Heart left ventricle (tissue), 16 donors: ENCODE measurements around the gene SIGLEC15. TPM values are rescaled to one million over a fixed set of nuclear protein-coding genes. Genes with fewer than 3 reads are reported as not detected.

Source experiments
- ATAC-seq, 4 donors: fragments of 200-7000 bp; cut with Tn5 transposase; one replicate each; pipeline ENCODE4 v1.9.1; 2020 to 2022; ENCODE audit warnings: moderate library complexity in 4 of 4, mild to moderate bottlenecking in 3 of 4, moderate number of reproducible peaks in 1 of 4
- DNase-seq, 5 donors: peaks; one replicate each; pipeline ENCODE4 v3.0.0-alpha.2; 2020
- H3K27ac ChIP-seq, 12 donors: fragments of 200-600 bp; sonication (generic) in 4 of 12; one replicate each; pipeline versions ENCODE4 v1.5.0 to v1.8.0; 2016 to 2022; ENCODE audit warnings: mild to moderate bottlenecking in 2 of 12
- H3K27me3 ChIP-seq, 9 donors: fragments of 200-600 bp; sonication (generic) in 2 of 9; one replicate each; pipeline versions ENCODE4 v1.5.1 to v1.8.0; 2016 to 2022; ENCODE audit warnings: mild to moderate bottlenecking in 3 of 9
- H3K36me3 ChIP-seq, 9 donors: fragments of 200-600 bp; sonication (generic) in 2 of 9; one replicate each; pipeline versions ENCODE4 v1.5.0 to v1.8.0; 2018 to 2022; ENCODE audit warnings: mild to moderate bottlenecking in 2 of 9
- H3K4me1 ChIP-seq, 12 donors: fragments of 200-600 bp; sonication (generic) in 4 of 12; one replicate each; pipeline versions ENCODE4 v1.5.0 to v1.8.0; 2016 to 2022; ENCODE audit warnings: mild to moderate bottlenecking in 3 of 12
- H3K4me3 ChIP-seq, 12 donors: fragments of 200-600 bp; sonication (generic) in 4 of 12; one replicate each; pipeline versions ENCODE4 v1.5.0 to v1.8.0; 2017 to 2022; ENCODE audit warnings: mild to moderate bottlenecking in 9 of 12, moderate library complexity in 4 of 12
- H3K9me3 ChIP-seq, 12 donors: fragments of 200-600 bp; sonication (generic) in 4 of 12; one replicate each; pipeline versions ENCODE4 v1.5.0 to v1.8.0; 2016 to 2022; ENCODE audit warnings: mild to moderate bottlenecking in 1 of 12
- CTCF ChIP-seq, 12 donors: fragments of 200-600 bp; sonication (generic) in 4 of 12; IDR thresholded peaks; one replicate each; pipeline versions ENCODE4 v1.5.0 to v1.8.0; 2018 to 2022; ENCODE audit warnings: antibody characterized with exemption in 12 of 12, mild to moderate bottlenecking in 5 of 12
- POLR2A ChIP-seq, 2 donors: fragments of 450-650 bp; IDR thresholded peaks; one replicate each; pipeline ENCODE4 v1.6.1; 2017; ENCODE audit warnings: antibody characterized with exemption in 2 of 2, mild to moderate bottlenecking in 2 of 2, moderate library complexity in 2 of 2
- WGBS, 4 donors: extraction: QIAGEN DNeasy Blood & Tissue Kit in 2 of 4; methylation state at CpG; one replicate each; pipeline versions ENCODE4 v1.1.5 to v1.1.7; 2013 to 2018; 5-methylcytosine and 5-hydroxymethylcytosine counted together
- intact Hi-C, 10 donors: fragments of 100-400 bp; cut with DNase I; formaldehyde crosslinking; loops; one replicate each; pipeline versions ENCODE4 v1.11.1 to v1.14.2; 2022
- polyA plus RNA-seq, 2 donors: library from polyadenylated mRNA; stranded (reverse); fragments of 200-250 nt; gene quantifications; one replicate each; pipeline ENCODE4 v1.2.3, GENCODE V29; 2013
- total RNA-seq, 9 donors: library from RNA; depleted of rRNA in 2 of 9; stranded (reverse); fragments of >200 nt in 2 of 9; fragmentation: NEBNext Ultra II Directional in 3 of 9; extraction: Animal tissue kit (Norgen Biotek cat#: 25700) in 3 of 9; gene quantifications; one replicate each; pipeline versions ENCODE4 v1.1.0 to v1.2.4, GENCODE V29; 2016 to 2023
- donor health status: ischemic (EF 13 %, LVEDD 7.1; RV severe dilation, severe dysfunction).
- donor health status: healthy with polysubstance abuse.
- donor health status: DM: no; HTN: yes; CAD: no.
- donor health status: DM: no; HTN: no; CAD: no.
- donor health status: ischemic (EF 25% LVEDD 6.9; RV normal size, moderate dysfunction).
- donor health status: ischemic (EF 25% LVEDD 5.7; RV mildly dilated, moderate dysfunction).
- donor health status: healthy.
- donor health status: DM: yes; HTN: yes; CAD: no.
- donor health status: ischemic (EF 35%, LVEDD 5.7; RV mildly dilated, moderate dysfunction).
- donor health status: nonischemic (EF 11% LVEDD 7.7; RV severe dilation, severe dysfunction).
- donor health status: DM: yes; HTN: yes; CAD: no.
- donor health status: PGD.
- donor health status: ischemic (EF 29% LVEDD 5.4; RV normal size, mild dysfunction).
- donor health status: nonischemic (EF 23%, LVEDD 6.1; RV moderate dilation, normal function).

SIGLEC15 gene
- total and polyA plus RNA-seq, 11 donors: 0.08 to 0.77 (median 0.38) TPM; not detected in 4

GRCh38 chr18:45880876-45881558 is 55.5 kb downstream of the SIGLEC15 start:
- WGBS, 4 donors: 86 to 91% (median 91%) methylated on average over 3 of the region's 3 CpGs
- Histone ChIP-seq H3K9me3 (no peaks in the 10 kb centered on the region), H3K36me3 (peaks cover 0 to 90% (median 78%) of the 10 kb centered on the region in 9 donors), H3K4me1 (peaks cover 0 to 6% (median 2%) of the 10 kb centered on the region in 12 donors), H3K4me3 (no peak overlapping the region), H3K27ac (no peak overlapping the region), H3K27me3 (no peaks in the 10 kb centered on the region)
- intact Hi-C loops: loop anchor here in 9 of 10 donors (1.0 to 10.0 kb wide), 8 partner anchors 94 to 216 kb away; no protein-coding TSS in a partner anchor
- ATAC-seq: no peak
- TF ChIP-seq POLR2A (IDR thresholded peaks at IDR 0.05) (no peak), CTCF (IDR thresholded peaks at IDR 0.05) (no peak)
- no peak for DNase-seq

- intact Hi-C loops: loop anchor here in 1 of 10 donors (10.0 kb wide), 1 partner anchor 87 kb away; no protein-coding TSS in a partner anchor
- H3K36me3 ChIP-seq: peaks cover 0 to 98% (median 78%) of the 10 kb centered on the region in 9 donors
- DNase-seq (no peak), ATAC-seq (no peak)
- no peak overlapping the region for H3K4me3 ChIP-seq
- TF ChIP-seq POLR2A (IDR thresholded peaks at IDR 0.05) (no peak), CTCF (IDR thresholded peaks at IDR 0.05) (no peak)
- H3K27ac ChIP-seq: no peak overlapping the region
- WGBS, 4 donors: 95 to 98% (median 97%) methylated on average over 5 of the region's 5 CpGs
- no peaks in the 10 kb centered on the region for H3K9me3 ChIP-seq
- no peaks in the 10 kb centered on the region for H3K27me3 ChIP-seq
- H3K4me1 ChIP-seq: peaks cover 0 to 20% (median 0%) of the 10 kb centered on the region in 12 donors
These were observed 62.1 kb downstream of the SIGLEC15 start for GRCh38 chr18:45887585-45887984.

- no peak overlapping the region for H3K4me3 ChIP-seq
- WGBS, 4 donors: 93 to 97% (median 96%) methylated on average over 3 of the region's 3 CpGs
- H3K27ac ChIP-seq: peak overlapping the region in 1 of 12 donors; percentile 55
- peaks cover 0 to 95% (median 70%) of the 10 kb centered on the region in 9 donors for H3K36me3 ChIP-seq
- TF ChIP-seq POLR2A (IDR thresholded peaks at IDR 0.05): no peak
- H3K27me3 ChIP-seq: no peaks in the 10 kb centered on the region
- DNase-seq (no peak), ATAC-seq (no peak)
- H3K4me1 ChIP-seq: peaks cover 0 to 20% (median 0%) of the 10 kb centered on the region in 12 donors
- H3K9me3 ChIP-seq: no peaks in the 10 kb centered on the region
- intact Hi-C loops: loop anchor here in 1 of 10 donors (10.0 kb wide), 1 partner anchor 85 kb away; no protein-coding TSS in a partner anchor
These were observed 64.1 kb downstream of the SIGLEC15 start for GRCh38 chr18:45889419-45890064.

- H3K9me3 ChIP-seq: no peaks in the 10 kb centered on the region
- peaks cover 0 to 94% (median 74%) of the 10 kb centered on the region in 9 donors for H3K36me3 ChIP-seq
- H3K4me3 ChIP-seq: no peak overlapping the region
- H3K27ac ChIP-seq: peak overlapping the region in 1 of 12 donors; percentile 55
- H3K4me1 ChIP-seq: peaks cover 0 to 20% (median 0%) of the 10 kb centered on the region in 12 donors
- 89 to 97% (median 93%) methylated on average over 1 of the region's 1 CpG for WGBS, 4 donors
- DNase-seq (no peak), ATAC-seq (peak in 1 of 4 donors; percentile 31)
- TF ChIP-seq CTCF (IDR thresholded peaks at IDR 0.05) (no peak), POLR2A (IDR thresholded peaks at IDR 0.05) (no peak)
- no peaks in the 10 kb centered on the region for H3K27me3 ChIP-seq
- intact Hi-C loops: no loop called here
These were observed 65.1 kb downstream of the SIGLEC15 start for GRCh38 chr18:45890606-45891005.
